HG02798 (cell line): ENCODE measurements around the gene SLC16A9.
"Not testable (repeated sequence)": the region's sequence is repeated elsewhere in the genome, so short reads cannot be mapped to it uniquely, and the experiment has no call there.

Experiments
- ATAC-seq: cut with Tn5 transposase; IDR thresholded peaks from one replicate; pipeline ENCODE4 v1.9.1; 2021; ENCODE audit warnings: mild to moderate bottlenecking; ENCODE audit not compliant: unreplicated experiment, poor library complexity

SLC16A9 gene

DNA sequence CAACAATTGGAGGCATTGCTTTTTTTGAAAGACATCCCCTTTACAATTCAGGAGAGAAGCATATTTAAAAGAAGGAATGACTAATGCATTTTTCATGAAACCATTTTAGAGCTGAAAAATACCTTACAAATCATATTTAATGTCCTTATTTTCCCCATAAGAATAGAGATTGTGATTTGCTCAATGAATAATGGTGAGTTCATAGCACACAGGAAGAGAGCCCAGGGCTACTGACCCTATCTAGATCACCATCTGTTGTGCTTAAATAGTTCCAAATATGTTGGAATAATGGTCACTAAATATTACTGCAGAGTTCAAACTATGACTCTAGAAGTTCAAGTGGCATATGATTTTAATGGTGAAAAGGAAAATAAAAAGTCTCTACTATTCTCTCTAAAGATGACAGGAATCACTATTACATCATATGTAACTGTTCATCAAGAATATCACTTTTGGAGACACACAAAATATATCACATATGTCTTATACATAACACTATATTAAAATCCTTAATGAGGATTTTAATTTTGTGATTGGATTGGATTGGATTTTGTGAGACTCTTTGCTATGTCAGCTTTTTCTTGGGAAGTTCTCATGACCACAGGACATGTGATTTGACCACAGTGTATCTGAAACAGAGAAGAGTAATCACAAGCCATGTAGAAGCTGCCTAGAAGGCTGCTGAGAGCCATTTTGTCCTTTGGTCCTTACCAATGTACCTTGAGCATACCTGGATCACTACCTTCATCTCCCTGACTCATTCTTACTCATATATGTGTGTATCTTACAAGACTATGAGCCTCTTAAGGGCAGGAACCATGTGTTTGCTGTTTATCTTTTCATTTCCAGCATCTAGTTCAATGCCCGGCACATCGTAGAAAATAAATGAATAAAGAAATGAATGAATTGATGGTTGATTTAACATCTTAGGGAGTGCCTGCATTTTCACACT is 26.4 kb downstream of the SLC16A9 start:
- ATAC-seq, result no peak

DNA sequence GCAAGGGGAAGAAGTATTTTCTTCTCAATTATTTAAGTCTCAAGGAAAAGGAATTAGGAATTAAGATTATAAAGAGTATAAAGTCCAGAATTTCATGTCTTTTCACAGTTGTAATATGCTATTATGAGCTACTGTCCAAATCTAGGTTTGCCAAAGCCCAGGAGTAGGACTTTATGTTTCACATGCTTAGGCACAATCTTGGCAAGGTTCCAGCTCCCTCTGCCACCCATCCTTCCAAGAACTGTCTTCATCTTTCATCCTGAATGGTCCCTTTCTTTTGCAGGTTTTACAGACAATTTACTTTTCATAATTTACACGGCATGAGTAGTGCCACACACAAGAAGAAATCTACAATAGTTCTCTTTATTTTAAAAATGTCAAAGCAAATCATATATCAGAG is 29.5 kb downstream of the SLC16A9 start:
- ATAC-seq, result no peak

DNA sequence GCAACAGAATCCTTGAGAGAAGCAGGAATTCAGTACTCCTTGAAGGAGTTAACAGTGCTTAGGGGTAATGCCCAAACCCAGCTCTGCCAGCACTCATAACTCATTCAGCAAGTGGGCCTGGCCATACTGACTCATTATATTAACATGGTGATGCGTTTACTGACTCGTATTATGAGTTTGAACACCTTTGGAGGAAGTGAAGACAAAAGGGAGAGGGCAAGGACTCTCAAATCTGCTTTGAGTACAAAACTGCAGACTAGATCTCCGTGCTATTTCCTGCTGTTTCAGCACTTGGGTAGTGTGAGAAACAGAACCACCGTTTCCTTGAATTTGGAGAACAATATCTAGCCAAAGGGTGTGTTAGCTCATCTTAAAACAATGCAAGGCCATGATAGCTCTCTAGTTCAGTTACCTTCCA is 30.8 kb downstream of the SLC16A9 start:
- ATAC-seq, result no peak

DNA sequence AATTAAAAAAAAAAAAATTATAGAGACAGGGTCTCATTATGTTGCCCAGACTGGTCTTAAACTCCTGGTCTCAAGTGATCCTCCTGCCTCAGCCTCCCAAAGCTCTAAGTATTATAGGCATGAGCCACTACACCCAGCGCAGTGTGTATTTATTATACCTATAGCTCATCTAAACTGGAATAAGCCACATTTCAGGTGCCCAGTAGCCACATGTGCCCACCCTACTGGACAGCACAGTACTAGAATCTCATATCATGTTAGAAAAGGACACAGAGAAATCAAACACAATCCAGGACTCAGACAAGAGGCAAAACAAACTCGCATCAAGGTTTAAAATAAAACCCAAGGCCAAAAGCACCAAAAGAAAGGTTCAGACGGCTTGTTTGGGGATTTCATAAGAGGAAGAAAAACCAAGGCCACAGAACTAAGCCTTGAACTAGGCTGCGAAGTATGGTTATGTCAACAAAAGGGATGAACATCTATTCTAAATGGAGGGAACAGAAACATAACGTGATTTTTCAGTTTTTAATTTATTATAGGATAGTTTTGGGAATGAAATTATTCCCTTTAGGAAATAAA is 32.3 kb downstream of the SLC16A9 start:
- no peak for ATAC-seq

DNA sequence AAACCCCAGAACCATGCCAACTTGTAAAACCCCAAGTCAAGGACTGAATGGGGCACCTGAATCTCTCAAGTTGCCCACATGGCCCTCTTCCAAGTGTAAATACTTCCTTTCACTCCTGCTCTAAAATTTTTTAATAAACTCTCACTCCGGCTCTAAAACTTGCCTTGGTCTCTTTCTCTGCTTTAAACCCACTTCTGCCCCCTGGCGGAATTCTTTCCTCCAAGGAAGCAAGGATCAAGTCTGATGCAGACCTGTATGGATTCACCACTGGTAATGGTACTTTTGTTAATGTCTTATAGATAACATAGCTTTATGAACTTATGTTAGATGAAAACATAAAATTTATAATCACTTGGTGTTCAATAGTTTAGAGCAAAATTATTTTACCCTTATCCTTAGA is 33.8 kb downstream of the SLC16A9 start:
- no peak for ATAC-seq

DNA sequence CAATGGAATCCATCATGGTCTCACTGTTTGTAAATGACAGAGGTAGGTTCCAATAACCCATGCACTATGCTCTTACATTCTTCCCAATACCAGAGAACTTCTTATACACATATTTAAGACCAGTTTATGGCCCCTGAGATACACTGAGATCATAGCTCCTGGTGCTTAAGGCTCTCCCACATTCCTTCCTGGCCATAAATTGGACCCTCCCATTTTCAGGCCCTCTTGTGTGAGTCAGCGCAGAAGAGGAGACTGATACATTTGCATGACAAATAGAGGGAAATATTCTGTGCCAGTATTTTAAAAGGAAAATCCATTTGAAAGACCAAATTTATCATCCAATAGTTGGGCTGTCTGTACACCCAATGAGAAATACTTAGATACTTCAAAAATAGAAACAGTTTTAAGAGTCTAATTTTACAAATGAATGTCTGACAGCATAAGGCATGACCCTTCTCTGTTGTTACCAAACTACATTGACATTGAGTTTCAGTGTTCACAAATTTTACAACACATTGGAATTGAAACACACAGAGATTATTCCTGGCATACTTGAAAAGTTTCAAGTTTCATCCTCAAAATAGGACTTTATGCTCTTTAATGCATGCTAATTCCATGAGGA is 35.3 kb downstream of the SLC16A9 start:
- ATAC-seq, result no peak

DNA sequence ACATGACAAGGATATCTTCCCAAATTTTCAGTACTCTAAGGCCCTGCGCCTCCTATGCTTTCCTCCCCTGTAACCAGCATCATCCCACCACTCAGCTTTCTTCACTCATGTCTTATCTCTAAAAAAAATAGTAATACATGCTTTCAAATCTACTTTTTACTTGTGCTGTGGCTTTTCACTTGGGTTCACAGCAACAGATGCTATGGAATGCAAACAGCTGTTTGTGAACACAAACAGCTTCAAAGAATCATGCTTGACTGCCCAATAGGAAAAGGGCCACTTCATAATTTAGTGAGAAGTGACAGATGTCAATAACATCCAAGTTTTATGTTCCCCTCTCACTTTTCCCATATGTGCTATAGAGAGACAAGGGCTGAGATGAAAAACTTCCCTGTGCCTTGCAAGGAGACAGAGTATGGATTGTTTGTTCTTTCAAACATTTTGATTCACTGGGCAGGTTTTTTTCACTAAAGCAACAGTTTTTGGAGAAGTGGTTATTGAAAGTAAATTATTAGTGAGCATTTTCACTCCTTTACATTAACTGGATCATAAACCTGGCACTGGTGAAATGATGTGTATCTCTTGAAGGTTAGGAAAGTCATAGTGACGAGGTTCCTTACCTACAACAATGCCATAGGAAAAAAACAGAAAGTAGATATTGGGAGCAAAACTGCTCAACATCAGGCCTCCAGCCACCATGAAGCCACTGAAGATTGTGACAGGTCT is 37.3 kb downstream of the SLC16A9 start:
- ATAC-seq, result no peak

DNA sequence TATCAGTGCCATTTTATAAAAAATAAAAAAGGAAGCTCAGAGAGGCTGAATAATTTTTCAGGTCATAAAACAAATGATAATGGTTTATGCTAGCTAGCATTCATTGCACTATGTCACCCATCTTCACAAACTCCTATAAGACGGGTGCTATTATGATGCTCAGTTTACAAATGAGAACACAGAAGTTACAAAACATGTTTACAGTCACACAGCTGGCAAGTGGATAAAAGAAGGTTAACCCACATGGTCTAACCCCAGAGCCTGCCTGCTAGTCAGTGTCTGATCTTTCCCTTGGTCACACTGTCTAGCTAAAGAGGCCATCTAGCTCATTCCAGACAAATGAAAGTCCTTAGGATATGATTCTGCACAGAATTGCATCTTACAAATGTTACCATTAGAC is 39.4 kb downstream of the SLC16A9 start:
- no peak for ATAC-seq

DNA sequence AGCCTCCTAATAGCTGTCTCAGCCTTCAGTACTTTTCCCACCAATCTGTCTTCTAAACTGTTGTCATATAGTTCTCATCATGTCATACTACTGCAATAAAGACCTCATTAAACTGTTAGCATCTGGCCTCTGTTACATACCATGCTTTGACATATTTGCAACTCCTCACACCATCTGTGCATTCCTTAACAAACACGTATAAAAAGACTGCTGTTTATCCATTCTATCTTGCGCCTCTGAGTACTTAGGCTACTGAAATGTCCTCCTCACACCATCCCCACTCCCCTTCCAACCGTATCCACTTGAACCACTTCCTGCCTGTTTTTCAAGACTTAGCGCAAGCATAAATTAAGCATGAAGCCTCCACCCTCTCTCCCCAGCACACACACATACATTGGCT is 41.6 kb downstream of the SLC16A9 start:
- no peak for ATAC-seq

DNA sequence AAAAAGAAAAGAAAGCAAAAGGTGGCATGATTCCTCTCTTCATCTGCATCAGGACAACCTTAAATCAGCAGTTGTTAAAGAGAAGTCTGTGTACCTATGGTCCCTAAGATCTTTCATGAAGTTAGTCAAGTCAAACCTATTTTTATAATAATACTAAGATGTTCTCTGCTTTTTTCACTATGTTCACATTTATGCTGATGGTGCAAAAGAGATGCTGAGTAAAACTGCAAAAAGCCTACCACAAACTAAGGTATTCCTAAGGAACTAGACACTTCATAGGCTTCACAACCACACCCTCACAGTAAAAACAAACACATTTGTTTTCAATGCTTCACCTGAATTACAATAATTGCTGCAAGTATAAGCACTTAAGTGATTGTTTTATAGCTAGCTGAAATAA is 43.3 kb downstream of the SLC16A9 start:
- ATAC-seq, result no peak

DNA sequence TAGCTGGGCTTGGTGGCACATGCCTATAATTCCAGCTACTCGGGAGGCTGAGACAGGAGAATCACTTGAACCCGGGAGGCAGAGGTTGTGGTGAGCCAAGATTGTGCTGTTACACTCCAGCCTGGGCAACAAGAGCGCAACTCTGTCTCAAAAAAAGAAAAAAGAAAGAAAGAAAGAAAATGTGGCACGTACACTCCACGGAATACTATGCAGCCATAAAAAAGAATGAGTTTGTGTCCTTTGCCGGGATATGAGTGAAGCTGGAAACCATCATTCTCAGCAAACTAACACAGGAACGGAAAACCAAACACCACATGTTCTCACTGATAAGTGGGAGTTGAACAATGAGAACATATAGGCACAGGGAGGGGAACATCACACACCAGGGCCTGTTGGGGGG is 46.4 kb downstream of the SLC16A9 start:
- not testable (repeated sequence) for ATAC-seq

DNA sequence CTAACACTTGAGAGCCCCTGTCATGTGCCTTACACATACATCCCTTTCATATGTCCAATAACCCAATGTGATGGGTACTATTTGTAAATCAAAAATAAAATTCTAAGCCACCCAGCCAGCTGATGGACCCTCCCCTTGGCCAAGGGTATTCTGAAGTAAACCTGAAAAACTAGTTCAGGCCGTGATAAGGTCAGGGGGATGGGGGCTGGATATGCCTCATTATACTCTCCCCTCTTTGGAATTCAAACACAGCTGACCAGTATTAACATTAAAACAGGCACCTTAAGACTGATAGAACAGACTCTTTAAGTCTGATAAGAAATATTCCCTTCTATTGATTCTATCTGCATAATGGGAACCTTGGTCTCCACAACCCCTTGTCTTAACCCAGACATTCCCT is 51.9 kb downstream of the SLC16A9 start:
- no peak for ATAC-seq

DNA sequence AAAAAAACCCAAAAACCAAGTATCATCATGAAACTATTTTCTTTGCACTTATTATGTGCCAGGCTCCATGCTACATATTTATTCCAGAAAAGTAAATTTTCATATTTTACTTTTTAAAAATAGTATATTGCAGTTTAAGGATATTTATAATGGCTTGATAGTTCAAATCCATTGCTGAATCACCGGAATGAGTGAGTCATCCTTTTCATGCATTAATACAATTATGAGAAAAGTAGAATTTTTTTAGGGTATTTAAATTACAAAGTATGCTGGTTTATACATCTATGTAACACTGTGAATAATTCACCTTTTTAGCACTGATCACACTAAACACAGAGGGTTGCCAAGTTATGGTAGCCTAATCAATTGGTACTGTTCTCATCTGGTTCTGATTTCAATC is 54.3 kb downstream of the SLC16A9 start:
- no peak for ATAC-seq

DNA sequence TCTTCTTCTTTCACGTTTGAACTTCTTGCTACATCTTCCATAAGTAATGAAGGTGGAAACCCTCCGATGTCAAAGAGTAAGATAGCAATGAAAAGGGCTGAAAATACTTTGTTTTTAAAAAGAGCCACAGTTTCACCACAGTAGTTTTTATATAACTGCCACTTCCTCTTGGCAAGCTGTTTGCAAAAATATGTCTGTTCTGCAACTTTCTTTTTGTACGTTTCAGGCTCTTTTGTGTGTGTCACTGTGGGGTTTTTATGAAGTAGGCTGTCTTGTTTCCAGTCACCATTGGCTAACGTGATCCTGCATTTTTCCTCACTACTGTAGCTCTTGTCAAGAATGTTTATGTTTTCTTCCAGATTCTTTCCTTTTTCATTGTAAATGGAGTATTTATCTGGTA is 55.6 kb downstream of the SLC16A9 start:
- no peak for ATAC-seq

DNA sequence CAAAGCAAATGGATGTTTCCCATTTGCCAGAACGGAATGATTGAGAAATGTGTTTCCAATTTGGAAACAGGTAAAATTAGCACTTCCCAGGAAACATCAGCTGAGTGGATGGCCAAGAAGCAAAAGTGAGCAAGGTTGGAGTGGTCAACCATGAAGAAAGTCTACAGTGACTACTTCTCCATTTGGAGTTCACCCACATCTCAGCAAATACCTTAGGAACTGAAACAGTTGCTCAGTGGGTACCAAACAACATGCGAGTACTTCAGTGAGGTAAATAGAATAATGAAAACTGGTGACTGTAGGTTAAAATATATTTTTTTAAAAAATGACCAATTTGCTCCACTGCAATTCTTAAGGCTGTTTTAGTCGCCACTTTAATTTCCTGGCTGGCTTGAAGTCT is 57.7 kb downstream of the SLC16A9 start:
- ATAC-seq, result no peak

DNA sequence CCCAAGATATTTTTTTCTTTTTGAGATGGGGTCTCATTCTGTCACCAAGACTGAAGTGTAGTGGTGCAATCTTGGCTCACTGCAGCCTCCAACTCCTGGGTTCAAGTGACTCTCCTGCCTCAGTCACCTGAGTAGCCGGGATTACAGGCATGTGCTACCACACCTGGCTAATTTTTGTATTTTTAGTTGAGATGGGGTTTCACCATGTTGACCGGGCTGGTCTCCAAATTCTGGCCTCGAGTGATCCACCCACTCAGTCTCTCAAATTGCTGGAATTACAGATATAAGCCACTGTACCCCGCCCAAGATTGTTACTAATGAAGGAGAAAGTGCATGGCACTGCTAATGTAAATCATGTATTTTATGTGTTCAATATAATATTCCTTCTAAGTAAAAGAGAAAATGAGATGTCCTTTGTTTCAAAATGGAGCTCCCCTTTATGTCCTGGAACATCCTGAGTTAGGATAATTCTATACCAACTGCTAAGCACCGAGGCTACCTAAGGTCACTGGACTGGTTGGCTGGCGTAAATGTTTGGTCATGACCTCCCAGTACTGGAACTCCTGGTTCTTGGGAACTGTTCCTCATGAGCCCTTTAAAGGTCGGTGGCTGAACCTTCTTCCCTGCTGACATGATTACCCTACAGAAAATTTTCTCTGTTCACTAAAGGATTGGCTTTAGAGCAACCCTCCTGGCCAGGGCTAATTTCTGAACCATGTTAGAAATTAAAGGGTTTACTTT is 59.9 kb downstream of the SLC16A9 start:
- no peak for ATAC-seq

DNA sequence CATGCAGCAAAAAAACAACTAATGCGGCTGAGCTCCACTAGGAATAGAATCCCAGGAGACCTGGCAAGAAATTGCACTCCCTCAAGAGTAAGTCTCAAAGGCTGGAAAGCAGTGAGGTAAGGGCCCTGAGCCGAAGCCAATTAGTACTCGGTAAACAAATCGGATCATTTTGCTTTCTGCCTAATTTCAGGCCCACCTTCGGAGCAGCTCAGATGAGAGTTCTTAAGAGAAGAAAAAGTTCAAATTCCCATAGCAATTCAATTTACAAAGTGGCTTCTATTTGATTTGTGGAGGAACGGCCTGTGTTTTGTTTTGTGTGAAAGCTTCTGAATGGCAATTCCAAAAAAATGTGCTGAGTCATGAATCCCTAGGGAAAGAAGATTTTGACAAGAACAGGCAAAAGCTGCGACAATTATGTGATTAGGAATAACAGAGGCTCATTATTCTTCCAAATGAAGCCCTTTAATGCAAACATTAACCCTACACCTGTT is 60.9 kb downstream of the SLC16A9 start:
- ATAC-seq, result no peak

DNA sequence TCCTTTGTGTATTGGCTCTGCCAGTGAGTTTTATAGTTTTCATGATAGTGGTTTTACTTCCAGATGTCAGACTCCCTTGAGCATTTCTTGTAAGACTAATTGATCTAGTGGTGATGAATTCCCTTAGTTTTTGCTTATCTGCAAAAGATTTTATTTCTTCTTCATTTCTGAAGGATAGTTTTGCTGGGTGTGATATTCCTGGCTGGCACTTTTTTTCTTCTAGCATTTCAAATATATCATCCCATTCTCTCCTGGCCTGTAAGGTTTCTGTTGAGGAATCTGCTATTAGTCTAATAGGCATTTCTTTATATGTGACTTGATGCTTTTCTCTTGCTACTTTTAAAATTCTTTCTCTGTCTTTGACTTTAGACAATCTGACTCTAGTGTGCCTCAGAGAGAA is 64.8 kb downstream of the SLC16A9 start:
- ATAC-seq, result no peak

DNA sequence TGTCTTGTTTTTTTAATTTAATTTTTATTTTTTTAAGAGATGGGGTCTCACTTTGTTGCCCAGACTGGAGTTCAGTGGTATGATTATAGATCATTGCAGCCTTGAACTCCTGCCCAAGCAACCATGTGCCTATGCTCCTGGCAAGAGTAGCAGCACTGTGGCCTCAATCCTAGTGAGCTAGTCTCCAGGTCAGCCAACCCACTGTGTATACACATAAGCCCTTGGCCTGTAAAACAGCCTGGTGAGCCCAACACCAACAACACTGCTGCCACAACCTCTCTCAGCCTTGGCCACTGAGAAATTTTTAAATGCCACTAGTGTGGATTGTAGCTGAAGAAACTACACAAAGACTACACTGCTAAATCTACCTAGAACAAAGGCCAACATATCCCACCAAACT is 68.0 kb downstream of the SLC16A9 start:
- not testable (repeated sequence) for ATAC-seq
